HepG2 (cell line): ENCODE data around the gene SFT2D1. TPM values are rescaled to one million over a fixed set of nuclear protein-coding genes. Genes with fewer than 3 reads are reported as not detected.
A peak's percentile ranks its signal among the peaks of the same experiment; 100 is the strongest.

Source experiments
- BCL6 ChIP-seq: IDR thresholded peaks from 2 replicates; pipeline ENCODE4 v1.6.1; 2016; ENCODE audit warnings: missing genetic modification reagents, missing compliant biosample characterization
- CTCF ChIP-seq: sonication (generic); formaldehyde crosslinking; IDR thresholded peaks from 2 replicates; pipeline ENCODE4 v1.5.0; 2020; ENCODE audit warnings: mild to moderate bottlenecking, missing genetic modification reagents, moderate library complexity
- FOXJ3 ChIP-seq: sonication (generic); formaldehyde crosslinking; IDR thresholded peaks from 2 replicates; pipeline ENCODE4 v1.4.0; 2020; ENCODE audit warnings: missing genetic modification reagents, mild to moderate bottlenecking, borderline replicate concordance
- GATAD2A ChIP-seq: IDR thresholded peaks from 2 replicates; pipeline ENCODE4 v1.6.1; 2016
- HNF4A ChIP-seq: sonication (generic); formaldehyde crosslinking; IDR thresholded peaks from 2 replicates; pipeline ENCODE4 v1.4.0; 2020; ENCODE audit warnings: missing genetic modification reagents
- HNF4G ChIP-seq, 2 experiments: sonication (generic) in 1 of 2; formaldehyde crosslinking in 1 of 2; IDR thresholded peaks; 2 replicates each; pipeline versions ENCODE4 v1.4.0 to v1.6.1; 2011 to 2020; ENCODE audit warnings: borderline replicate concordance in 2 of 2, low read depth in 2 of 2, mild to moderate bottlenecking in 2 of 2, low read length in 1 of 2, missing genetic modification reagents in 1 of 2, moderate library complexity in 1 of 2
- KDM5A ChIP-seq: fragments of 200-600 bp; sonication (generic); IDR thresholded peaks from 2 replicates; pipeline ENCODE4 v1.7.0; 2018; ENCODE audit warnings: antibody characterized with exemption, mild to moderate bottlenecking, low read length, borderline replicate concordance
- KDM6A ChIP-seq: IDR thresholded peaks from 2 replicates; pipeline ENCODE4 v1.6.1; 2016; ENCODE audit warnings: low read depth
- MAX ChIP-seq: IDR thresholded peaks from 2 replicates; pipeline ENCODE4 v1.6.1; 2012; ENCODE audit warnings: inconsistent platforms
- MED1 ChIP-seq: sonication (generic); formaldehyde crosslinking; IDR thresholded peaks from 2 replicates; pipeline ENCODE4 v1.4.0; 2020; ENCODE audit warnings: missing genetic modification reagents
- NCOA2 ChIP-seq: sonication (generic); formaldehyde crosslinking; IDR thresholded peaks from 2 replicates; pipeline ENCODE4 v1.8.0; 2022; ENCODE audit warnings: inconsistent platforms
- NR2C2 ChIP-seq: sonication (generic); formaldehyde crosslinking; IDR thresholded peaks from 2 replicates; pipeline ENCODE4 v1.4.0; 2020; ENCODE audit warnings: missing genetic modification reagents, mild to moderate bottlenecking, moderate library complexity, borderline replicate concordance
- POGZ ChIP-seq: sonication (generic); formaldehyde crosslinking; IDR thresholded peaks from 2 replicates; pipeline ENCODE4 v1.4.0; 2020; ENCODE audit warnings: mild to moderate bottlenecking, missing genetic modification reagents
- RARA ChIP-seq: IDR thresholded peaks from 2 replicates; pipeline ENCODE4 v1.6.1; 2016; ENCODE audit warnings: missing genetic modification reagents, missing compliant biosample characterization
- RXRB ChIP-seq: IDR thresholded peaks from 2 replicates; pipeline ENCODE4 v1.6.1; 2016; ENCODE audit warnings: borderline replicate concordance, missing genetic modification reagents, missing compliant biosample characterization
- SAP130 ChIP-seq: IDR thresholded peaks from 2 replicates; pipeline ENCODE4 v1.6.1; 2016; ENCODE audit warnings: low read depth
- SMYD3 ChIP-seq: sonication (generic); formaldehyde crosslinking; IDR thresholded peaks from 2 replicates; pipeline ENCODE4 v1.8.1; 2023; ENCODE audit warnings: mild to moderate bottlenecking, missing genetic modification reagents
- SOX13 ChIP-seq, 3 experiments: fragments of 450-650 bp in 1 of 3; sonication (generic) in 1 of 3; formaldehyde crosslinking in 1 of 3; IDR thresholded peaks in 2 of 3; conservative IDR thresholded peaks in 1 of 3; 2 replicates each; pipeline versions ENCODE4 v1.5.0 to v1.6.1; 2016 to 2020; ENCODE audit warnings: antibody characterized with exemption in 1 of 3, mild to moderate bottlenecking in 1 of 3, missing compliant biosample characterization in 1 of 3, missing genetic modification reagents in 1 of 3, moderate library complexity in 1 of 3
- SOX6 ChIP-seq, 2 experiments: fragments of 450-650 bp in 1 of 2; sonication (generic) in 1 of 2; formaldehyde crosslinking in 1 of 2; IDR thresholded peaks; 2 replicates each; pipeline versions ENCODE4 v1.4.0 to v1.6.1; 2017 to 2020; ENCODE audit warnings: antibody characterized with exemption in 1 of 2, mild to moderate bottlenecking in 1 of 2, missing genetic modification reagents in 1 of 2
- TMF1 ChIP-seq: sonication (generic); formaldehyde crosslinking; IDR thresholded peaks from 2 replicates; pipeline ENCODE4 v1.8.1; 2022; ENCODE audit warnings: low read depth, missing genetic modification reagents
- ZMYM4 ChIP-seq: sonication (generic); formaldehyde crosslinking; IDR thresholded peaks from 2 replicates; pipeline ENCODE4 v1.8.1; 2023; ENCODE audit warnings: mild to moderate bottlenecking, missing genetic modification reagents
- ZNF124 ChIP-seq: sonication (generic); formaldehyde crosslinking; IDR thresholded peaks from 2 replicates; pipeline ENCODE4 v1.4.0; 2020; ENCODE audit warnings: missing genetic modification reagents
- ZNF281 ChIP-seq: sonication (generic); formaldehyde crosslinking; IDR thresholded peaks from 2 replicates; pipeline ENCODE4 v1.4.0; 2020; ENCODE audit warnings: missing genetic modification reagents, borderline replicate concordance
- ZNF292 ChIP-seq: sonication (generic); formaldehyde crosslinking; IDR thresholded peaks from 2 replicates; pipeline ENCODE4 v1.8.1; 2022; ENCODE audit warnings: mild to moderate bottlenecking, low read depth, missing genetic modification reagents, borderline replicate concordance
- ZNF547 ChIP-seq: sonication (generic); formaldehyde crosslinking; IDR thresholded peaks from 2 replicates; pipeline ENCODE4 v1.5.1; 2020; ENCODE audit warnings: mild to moderate bottlenecking, missing genetic modification reagents
- polyA plus RNA-seq, 8 experiments: library from polyadenylated mRNA; depleted of rRNA in 3 of 8; stranded (reverse) in 7 of 8; unstranded in 1 of 8; fragments of >200 nt; fragmentation: Illumina TruSeq in 4 of 8; extraction: Trizol in 4 of 8; gene quantifications; 2 replicates each; pipeline versions ENCODE4 v1.2.1 to v1.2.3, GENCODE V29; 2011 to 2016; ENCODE audit warnings: low read depth in 4 of 8, missing spikeins in 1 of 8, mixed read lengths in 1 of 8; ENCODE audit not compliant: insufficient read depth in 1 of 8
- total RNA-seq, 5 experiments: library from RNA; depleted of rRNA; stranded (reverse); fragments of >200 nt; fragmentation: Illumina TruSeq; extraction: Trizol; gene quantifications; 2 replicates each; pipeline ENCODE4 v1.2.3, GENCODE V29; 2016; ENCODE audit warnings: low read depth in 1 of 5

The SFT2D1 gene
- total and polyA plus RNA-seq, 2 of the 13 experiments (the other 11 are each of a cell fraction or from before 2014, with no cell fraction given): 115 to 147 TPM

GRCh38 chr6:166348305-166348949, 6.1 kb upstream of the SFT2D1 start (continued):
- TF ChIP-seq ZNF547 (CRISPR knock-in tag) (0 out of 2 replicates have a peak, but pooled peaks have one; percentile 34), RARA (CRISPR knock-in tag) (0 out of 2 replicates have a peak, but pooled peaks have one; percentile 8), RXRB (CRISPR knock-in tag) (peak; percentile 47; the same call in 1 of the 2 replicates), NCOA2 (CRISPR knock-in tag) (peak; percentile 48; the same call in 1 of the 2 replicates), ZNF124 (CRISPR knock-in tag) (no peak), GATAD2A (CRISPR knock-in tag) (peak; percentile 85), MED1 (CRISPR knock-in tag) (peak; percentile 26; the same call in 1 of the 2 replicates), SMYD3 (CRISPR knock-in tag) (no peak), CTCF (CRISPR knock-in tag) (no peak), TMF1 (CRISPR knock-in tag) (no peak), HNF4G (IDR thresholded peaks at IDR 0.05; ENCODE audit: borderline replicate concordance, low read depth, low read length) (peak; percentile 57; the same call in 1 of the 2 replicates), HNF4G (CRISPR knock-in tag; IDR thresholded peaks at IDR 0.05; ENCODE audit: borderline replicate concordance, low read depth) (no peak), SAP130 (CRISPR knock-in tag) (peak; percentile 57), KDM6A (CRISPR knock-in tag) (0 out of 2 replicates have a peak, but pooled peaks have one; percentile 21), SOX13 (IDR thresholded peaks at IDR 0.05) (0 out of 2 replicates have a peak, but pooled peaks have one; percentile 45), SOX13 (CRISPR knock-in tag; conservative IDR thresholded peaks at IDR 0.05 in 1 of 2, IDR thresholded peaks at IDR 0.05 in 1 of 2) (peak in 1 of 2 experiments; percentile 77; a peak in 2 of 4 replicates), BCL6 (CRISPR knock-in tag) (0 out of 2 replicates have a peak, but pooled peaks have one; percentile 17), ZMYM4 (peak; percentile 62; the same call in 1 of the 2 replicates), KDM5A (0 out of 2 replicates have a peak, but pooled peaks have one; percentile 15), MAX (no peak), SOX6 (IDR thresholded peaks at IDR 0.05) (no peak), SOX6 (CRISPR knock-in tag; IDR thresholded peaks at IDR 0.05) (peak; percentile 77), HNF4A (CRISPR knock-in tag) (peak; percentile 65), POGZ (CRISPR knock-in tag) (peak; percentile 48; the same call in 1 of the 2 replicates), NR2C2 (CRISPR knock-in tag) (peak; percentile 33; the same call in 1 of the 2 replicates), ZNF281 (CRISPR knock-in tag) (peak; percentile 7; the same call in 1 of the 2 replicates), FOXJ3 (CRISPR knock-in tag) (peak; percentile 41; the same call in 1 of the 2 replicates), ZNF292 (CRISPR knock-in tag) (no peak)
